NCI-H1092 treated with DMSO at 0.1 percent for 48 hours (cell line): Measurements from ENCODE around the gene HEMK1.

ENCODE experiments used
- DNase-seq: peaks from one replicate; lab custom pipeline; 2025; lab: John Stamatoyannopoulos, UW

Gene HEMK1, protein sequence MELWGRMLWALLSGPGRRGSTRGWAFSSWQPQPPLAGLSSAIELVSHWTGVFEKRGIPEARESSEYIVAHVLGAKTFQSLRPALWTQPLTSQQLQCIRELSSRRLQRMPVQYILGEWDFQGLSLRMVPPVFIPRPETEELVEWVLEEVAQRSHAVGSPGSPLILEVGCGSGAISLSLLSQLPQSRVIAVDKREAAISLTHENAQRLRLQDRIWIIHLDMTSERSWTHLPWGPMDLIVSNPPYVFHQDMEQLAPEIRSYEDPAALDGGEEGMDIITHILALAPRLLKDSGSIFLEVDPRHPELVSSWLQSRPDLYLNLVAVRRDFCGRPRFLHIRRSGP

DNA sequence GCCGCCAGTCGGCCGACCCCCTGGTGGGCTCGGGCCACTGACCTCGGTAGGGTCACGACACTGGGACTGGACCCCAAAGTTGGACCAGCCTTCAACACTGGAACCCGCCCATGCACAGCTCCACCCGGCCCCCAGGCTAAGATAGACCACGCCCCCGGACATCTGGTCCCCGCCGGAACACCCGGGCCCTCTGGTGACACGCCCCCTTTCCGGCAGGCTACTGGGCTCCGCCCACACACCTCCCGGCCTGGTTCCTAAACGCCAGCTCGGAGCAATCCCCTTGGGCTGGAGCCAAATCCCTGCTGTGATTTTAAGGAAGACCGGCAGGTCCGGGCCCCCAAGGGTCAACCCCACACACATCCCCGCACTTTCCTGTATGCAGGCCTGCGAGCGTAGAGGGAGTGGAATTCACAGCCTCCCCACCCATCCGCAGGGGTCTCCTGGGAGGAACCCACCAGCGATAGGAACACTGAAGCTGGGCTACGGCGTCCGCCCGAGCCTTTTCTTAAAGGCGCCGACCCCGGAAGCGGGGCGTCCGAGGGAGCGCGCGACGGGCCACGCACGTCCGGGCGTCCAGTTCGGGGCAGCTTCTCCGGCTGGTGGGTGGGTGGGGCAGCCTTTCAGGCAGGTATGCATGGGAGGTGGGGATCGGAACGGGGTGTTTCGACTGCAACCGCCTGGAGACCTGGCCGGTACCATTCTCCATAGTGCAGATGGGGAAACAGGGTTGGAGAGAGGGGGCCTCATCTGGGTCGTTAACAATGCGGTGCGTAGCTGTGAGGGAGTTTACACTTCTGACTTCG lies at the start of gene HEMK1:
Gene HEMK1 (plus strand): TSS at position 576 of the 803 bp plus-strand sequence. CDS start 1,583 bp downstream, outside the sequence.
- DNase-seq, result peak; percentile 80

DNA sequence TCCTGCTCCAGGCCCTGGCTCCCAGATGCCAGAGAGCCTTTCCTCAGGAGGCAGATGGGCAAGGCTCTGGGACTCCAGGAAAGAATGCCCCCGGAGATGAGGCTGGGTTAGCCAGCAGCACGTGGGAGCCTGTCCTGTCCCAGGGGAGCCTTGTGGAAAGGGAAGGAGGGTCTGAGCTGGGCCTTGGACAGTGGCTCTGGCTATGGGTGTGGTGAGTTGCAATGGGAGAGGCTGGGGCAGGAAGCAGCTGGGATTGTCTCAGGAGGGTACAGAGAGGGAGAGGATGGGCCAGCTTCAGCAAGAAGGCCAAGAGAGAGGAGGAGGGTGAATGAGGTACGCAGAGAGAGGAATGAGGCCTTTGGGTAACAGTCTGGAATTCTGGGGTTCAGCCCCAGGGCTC lies 48.5 kb upstream of the HEMK1 start:
- DNase-seq, result no peak

DNA sequence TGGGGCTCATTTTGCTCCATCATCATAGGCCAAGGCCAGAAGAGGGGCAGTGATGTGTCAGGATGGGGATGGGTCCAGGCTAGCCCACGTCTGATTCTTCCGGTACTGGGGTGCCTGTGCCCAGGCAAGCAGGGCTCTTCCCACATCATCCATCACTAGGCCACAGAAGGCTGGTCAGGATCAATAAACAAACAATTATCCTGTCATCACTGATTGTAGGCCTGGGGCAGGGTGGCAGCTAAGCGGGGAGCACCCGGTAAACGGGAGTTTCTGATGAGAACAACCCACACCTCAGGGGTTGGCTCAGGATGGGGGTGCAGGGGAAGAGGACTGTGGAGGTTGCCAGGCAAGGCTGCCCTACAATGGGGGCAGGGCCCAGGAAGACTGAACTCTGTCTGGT lies 47.8 kb upstream of the HEMK1 start:
- DNase-seq, result no peak

DNA sequence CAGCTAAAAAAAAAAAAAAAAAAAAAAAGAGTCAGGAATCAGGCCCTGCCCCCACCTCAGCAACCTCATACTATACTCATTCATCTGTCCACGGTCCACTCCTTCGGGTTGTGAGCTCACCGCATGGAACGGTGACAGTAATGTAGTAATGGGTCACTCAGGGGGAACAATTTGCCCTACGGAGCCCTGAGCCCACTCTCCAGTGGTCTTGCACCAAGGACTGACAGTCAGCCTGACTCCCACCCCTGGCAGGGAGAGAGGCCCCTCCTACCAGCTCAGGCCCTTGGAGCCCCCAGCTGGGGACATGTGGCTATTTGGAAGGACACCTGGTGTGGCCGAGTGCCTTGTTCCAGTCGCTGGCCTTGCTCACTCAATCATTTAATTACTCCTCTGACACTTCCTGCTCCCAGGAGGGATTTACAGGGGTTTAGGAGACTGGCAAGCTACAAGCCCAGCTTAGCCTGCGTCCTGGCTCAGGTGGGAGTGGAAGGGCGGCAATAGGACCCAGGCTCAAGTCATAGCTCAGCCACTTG lies 46.0 kb upstream of the HEMK1 start:
- DNase-seq, result no peak

DNA sequence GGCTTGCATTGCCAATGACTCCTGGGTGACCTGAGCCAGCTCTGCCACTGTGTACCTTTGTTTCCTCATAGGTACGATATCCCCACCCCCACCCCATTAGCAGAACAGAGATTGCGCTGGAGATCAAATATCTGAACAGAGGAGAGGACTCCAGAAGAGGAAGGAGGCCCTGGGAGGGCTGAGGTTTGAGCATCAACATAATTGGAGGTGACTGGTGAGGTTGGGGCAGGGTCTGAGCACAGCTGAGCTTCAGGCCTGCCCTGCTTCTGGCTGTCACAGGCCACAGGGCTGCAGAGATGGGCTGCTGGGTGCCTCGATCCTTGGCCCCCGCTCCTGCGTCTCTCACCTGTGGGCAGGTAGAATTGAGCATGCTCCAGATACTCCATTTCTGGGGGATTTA lies 44.6 kb upstream of the HEMK1 start:
- DNase-seq, result no peak

DNA sequence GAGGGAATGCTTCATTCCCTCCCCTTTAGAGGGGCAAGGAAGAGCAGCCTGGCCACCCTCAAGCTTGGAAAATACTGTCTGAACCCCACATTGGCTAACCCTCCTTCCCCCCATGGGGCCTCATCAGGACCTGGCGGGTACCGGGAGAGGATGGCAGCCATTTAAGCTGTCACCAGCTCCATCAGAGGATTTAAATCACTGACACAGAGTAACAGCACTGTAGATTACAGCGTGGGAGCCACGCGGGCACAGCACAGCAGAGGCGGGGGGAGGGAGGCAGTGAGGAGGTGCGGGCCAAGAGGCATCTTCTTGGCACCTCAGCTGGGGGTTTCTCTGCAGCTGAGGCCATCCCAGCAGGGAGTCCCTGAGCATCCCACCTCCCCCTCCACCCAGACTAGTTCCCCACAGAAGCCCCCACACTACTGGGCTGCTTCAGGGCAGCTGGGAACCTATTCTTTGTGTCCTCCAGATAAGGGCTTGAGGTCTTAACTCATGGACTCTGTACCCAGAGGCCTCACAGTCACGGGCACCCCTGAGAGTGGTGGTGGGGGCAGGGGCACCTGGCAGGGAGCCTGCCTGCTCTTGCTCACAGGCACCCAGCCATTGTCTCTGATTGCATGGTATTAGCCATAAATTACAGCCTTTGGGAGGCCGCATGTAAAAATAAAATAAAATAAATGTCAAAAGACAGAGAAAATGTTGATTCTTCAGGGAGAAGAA lies 44.0 kb upstream of the HEMK1 start:
- DNase-seq, result no peak

DNA sequence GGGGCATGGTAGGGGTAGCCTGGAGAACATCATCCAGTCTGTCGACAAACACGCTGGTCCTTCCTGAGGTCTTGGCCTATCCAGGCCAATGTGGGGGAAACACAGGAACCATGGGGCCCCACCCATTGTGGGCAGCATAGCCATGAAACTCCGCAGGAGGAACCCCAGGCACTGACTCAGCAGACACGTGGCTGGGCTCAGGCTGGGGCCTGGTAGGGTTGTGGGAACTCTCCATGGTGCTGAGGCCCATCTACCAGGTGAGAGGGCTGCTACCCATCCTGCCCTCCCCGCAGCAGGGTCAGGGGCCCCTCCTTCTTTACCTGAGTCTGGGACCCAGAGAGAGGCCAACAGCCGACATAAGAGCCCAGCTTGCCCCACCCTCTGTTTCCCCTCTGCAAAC lies 43.3 kb upstream of the HEMK1 start:
- no peak for DNase-seq

DNA sequence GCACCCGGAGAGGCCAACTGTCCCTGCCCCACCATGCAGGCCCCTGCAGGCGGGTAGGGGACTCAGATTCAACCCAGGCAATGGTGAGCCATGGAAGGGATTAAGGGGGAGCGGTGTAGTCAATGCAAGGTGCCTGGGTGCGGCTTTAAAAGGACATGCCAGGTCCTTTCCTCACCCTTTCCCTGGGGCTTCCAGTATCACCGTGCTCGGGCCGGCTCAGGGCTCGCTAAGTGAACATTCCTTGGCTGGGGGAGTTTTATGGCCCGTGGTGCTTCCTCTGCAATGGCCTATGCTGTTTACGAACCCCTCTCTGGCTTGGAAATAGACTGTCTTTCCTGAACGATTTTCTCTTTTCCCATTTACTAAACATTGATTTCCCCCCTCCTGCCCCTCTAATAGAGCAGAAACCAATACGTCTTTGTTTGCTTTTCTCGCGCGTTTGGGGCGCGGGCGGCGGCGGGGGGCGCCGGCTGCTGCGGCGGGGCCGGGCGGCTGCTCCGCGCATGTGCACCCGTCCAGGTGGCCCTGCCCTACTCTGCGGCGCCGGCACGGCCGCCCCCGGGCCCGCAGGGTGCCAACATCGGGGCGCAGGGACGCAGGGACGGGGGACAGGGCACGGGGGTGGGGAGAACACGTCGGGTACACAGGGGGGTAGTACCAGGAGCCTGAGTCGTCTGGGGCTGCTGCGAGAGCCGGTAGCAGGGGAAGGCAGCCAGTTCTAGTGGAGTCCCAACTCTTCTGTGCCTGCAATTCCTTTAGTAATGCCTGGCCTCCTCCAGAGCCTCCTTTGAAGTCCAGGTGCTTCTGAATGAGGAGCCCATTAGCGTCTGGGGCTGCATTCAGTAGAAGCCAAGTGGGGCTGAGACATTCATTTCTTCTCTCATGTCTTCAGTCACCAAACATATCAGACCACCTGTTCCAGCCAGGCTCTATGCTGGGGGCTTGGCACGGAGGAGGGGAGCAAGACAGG lies 39.0 kb upstream of the HEMK1 start:
- DNase-seq, result peak; percentile 7

DNA sequence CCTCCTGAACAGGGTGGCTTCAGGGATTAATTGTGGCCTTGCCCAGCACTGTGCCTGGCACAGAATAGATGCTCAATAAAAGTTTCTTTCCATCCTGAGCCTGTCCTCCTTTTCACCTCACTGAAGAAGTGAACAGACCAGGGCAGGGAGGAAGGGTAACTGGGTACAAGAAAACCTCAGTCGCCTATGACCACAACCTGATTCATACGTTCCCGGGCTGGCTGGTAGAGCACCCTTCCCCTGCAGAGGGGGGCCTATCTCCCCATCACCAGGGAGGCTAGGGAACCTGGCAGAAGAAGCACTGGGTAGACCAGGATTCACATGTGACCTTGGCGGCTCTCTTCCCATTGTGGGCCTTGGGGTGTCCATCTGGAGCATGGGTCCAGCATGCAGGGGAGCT lies 38.1 kb upstream of the HEMK1 start:
- no peak for DNase-seq

DNA sequence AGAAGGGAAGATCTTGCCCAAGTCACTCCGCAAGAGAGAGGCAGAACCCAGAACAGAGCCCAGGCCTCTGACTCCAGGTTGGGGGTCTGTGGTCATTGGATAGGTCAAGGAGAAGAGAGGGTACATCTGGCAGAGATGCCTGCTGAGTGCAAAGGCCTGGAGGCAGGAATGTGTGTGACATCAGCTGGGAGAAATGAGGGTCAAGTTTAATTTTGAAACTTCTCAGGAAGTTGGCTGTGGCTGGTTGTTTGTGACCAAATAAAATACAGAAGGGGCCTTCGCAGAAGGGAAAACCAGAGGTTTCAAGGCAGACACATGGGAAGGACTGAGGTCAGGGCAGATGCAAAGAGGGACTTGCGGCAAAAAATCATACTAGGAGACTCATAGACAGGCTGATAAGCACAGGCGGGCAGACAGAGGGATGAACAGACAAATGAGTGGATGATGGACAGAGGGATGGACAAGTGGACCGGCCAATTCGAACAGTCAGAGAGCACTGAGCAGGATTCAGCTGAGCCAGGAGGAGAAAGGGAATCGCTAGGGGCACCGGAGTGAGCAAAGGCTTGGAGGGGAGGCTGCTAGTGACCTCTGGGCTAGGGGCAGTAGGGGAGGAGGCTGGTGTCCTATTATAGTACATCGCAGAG lies 37.1 kb upstream of the HEMK1 start:
- DNase-seq, result no peak

DNA sequence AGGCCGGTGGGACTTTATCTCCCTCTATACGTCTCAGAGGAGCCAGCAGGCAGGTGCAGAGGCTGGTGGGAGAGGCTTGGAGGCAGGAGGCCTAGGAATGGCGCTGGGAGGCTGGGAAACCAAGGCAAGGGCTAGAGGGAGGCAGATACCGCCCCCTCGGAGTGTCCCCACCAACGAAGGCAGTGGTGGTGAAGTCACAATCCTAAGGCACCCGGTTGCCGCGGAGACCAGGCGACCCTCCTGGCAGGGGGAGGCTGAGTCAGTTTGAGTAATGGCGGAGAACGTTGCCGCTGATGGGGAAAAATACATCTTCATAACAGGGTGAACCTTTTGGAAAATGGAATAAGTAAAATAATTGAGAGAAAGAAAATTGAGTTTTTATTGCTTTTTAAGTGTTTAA lies 36.0 kb upstream of the HEMK1 start:
- no peak for DNase-seq

DNA sequence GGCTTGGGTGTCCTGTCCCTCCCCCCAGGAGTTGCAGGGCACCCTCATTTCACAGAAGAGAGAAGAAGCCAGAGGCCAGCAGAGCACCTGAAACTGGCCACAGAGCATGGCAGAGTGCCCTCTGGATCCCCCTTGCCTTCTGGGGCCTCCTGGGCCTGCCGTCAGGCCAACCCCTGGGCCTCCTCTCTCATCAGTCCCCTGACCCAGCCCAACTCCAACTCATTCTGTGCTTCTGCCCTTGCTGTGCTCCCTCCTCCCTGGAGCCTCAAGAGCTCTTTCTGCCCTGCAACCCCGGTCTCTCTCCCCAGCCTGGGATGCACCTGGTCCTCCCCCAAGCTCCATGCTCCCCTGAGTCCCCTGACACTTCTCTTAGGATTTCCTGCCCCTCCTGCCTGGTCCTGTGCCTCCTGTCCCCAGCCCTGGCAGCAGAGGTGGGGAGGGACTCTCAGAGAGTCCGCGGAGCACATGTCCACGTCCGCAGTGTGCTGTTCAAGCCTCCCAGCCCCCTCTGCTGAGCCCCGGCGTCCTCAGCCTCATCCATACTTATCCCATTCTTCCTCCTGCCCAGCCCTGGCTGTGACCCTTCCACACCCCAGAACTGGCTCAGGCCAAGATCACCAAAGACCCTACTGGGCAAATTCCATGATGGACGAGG lies 35.4 kb upstream of the HEMK1 start:
- DNase-seq, result no peak

DNA sequence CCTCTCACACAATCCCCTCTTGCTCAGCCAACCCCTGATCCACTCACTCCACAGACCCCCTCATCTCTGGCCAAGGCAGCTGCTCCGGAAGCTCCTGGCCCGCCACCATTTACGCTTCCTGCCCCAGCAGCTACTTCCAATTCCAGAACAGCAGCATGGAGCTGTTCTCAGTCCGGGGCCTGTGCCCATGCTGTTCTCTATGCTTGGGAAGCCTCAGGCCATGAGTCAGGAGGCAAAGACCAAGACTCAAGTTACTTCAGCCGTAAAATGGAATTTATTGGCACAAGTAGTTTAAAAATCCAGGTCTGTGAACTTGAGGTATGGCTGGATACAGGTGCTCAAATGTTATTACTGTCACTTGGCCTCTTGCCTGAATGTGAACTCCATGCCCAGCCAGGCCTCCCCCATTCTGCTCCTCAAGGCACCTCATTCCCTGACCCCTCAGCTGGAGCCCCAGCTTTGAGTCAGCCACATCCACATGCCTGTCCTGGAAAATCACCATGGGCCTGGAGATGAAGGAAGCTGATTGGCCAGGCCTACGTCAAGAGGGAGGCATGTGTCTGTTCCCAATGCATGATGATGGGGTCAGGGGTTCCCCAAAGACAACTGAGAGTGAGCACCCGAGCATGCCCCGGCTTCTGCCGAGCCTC lies 34.5 kb upstream of the HEMK1 start:
- no peak for DNase-seq

DNA sequence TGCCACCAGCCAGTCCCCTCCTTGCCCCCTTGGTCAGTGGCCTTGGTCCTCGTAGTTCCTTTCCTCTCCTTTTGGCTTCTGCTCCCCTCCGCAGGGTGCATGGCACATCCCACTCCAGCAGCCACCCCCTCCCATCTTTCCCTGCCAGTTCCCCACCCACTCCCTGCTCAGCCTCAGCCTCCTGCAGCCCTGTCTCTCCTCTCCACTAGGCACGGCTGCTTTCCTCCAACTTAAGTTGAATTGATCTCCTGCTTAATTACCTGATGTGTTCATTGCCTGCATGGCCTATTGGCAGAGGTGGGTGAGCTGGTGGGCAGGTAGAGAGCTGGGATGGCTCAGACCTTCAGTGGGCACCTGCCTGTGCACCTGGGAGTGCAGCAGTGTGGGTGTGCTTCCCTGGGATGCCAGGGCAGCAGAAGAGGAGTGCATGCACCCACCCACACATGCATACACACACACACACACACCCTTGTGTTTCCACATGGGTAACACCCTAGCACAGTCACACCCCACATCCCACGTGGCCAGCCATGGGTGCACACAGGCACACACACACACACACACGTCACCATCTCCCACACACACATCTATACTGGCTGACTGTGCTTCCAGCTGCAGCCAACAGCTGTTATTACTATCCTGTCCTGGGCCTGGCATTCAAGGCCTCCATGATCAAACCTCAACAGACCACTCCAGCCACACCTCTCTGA lies 32.7 kb upstream of the HEMK1 start:
- no peak for DNase-seq

DNA sequence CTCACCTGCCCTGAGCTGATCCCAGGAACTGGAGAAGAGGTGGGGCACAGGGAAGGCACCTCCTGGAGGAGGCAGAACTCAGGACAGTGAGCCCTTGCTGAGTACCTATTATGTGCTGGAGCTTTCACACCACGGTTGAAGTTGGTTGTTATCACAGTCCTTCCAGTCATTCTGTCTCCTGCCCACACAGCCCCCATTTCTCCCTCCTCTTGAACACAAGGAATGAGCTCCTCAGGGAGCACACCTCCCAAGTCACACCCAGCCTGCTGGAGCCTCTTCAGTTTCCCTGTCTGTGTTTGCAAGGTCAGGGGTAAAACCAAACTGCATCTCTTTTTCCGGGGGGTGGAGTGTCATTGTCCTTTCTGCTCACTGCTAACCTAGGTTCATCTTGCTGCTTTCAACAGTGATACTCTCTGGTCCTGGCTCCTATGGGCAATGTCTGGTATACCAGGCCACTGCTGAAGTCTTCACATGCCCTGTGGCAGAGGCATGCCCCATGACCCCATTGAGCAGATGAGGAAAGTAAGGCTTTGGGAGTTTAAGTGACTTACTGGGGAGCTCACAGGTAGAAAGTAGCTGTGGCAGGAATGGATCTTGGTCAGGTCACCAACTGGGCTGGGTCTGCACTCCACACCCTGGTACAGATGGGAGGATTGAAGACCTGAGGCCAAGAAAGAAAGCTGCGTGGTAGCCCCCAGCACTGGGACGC lies 31.7 kb upstream of the HEMK1 start:
- no peak for DNase-seq

DNA sequence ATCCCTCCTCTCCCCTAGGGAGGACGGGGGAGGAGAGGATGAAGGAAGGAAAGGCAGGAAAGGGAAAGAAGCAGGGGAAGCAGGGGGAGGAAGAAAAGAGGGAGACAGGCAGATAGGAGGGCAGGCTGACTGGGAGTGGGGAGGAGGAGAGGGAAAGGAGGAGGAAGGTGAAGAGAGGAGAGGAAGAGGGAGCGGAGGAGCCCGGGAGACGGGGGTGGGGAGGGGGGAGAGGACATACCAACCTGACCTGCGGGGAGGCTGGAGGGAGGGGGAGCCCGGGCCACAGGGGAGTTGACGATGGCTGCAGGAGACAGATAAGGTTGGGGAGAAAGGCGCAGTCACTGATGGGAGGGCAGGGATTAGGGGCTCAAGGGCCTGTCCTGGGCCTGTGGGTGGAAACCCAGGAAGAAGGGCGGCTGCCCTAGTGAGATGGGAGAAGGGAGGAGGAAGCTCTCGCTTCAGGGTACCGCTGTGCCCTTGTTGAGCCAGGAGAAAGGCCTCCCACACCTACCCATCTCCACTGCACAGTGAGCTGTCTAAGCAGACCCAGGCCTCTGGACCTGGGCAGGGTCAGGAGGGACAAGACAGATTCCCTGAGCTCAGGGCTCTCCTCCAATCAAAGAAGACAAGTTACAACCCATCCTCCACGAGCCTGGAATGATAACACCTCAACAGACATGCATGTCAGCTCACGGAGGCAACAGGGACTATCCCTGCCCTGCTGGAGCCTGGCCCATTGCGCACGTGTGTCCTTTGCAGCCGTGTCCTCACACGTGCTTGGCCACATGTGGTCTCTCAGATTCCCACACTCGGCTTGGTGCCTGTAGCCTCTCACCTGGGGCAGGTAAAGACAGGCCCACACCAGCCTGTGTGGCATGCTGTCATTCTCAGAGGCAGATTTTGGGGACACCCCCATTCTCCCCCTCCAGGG lies 29.7 kb upstream of the HEMK1 start:
- DNase-seq, result no peak
